ENCODE measurements around the gene GSTT2B. TPM values are rescaled to one million over a fixed set of nuclear protein-coding genes. Genes with fewer than 3 reads are reported as not detected.

GSTT2B gene
- total RNA-seq, 2 experiments from 2014 or later = not detected

DNA sequence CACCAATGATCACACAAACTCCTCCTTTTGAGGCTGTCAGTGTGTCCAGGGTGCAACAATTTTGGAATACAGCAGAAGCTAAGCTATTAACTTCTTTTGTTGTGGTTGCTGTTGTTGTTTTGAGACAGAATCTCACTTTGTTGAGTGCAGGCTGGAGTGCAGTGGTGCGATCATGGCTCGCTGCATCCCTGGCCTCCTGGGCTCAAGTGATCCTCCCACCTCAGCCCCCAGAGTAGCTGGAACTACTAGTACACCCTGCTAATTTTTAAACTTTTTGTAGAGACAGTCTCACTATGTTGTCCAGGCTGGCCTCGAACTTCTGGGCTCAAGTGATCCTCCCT lies 22.0 kb downstream of the GSTT2B start:
- no TSS peak for BruUV-seq (replicated peaks)
- H2AFZ ChIP-seq (ENCODE audit: low read length) = no peak overlapping the region
- H3K4me1 ChIP-seq (ENCODE audit: insufficient read depth, low read length, poor library complexity, severe bottlenecking) = no peaks in the 10 kb centered on the region
- no peaks in the 10 kb centered on the region for H3K9me2 ChIP-seq (ENCODE audit: insufficient read depth, low read length)
- ChIA-PET POLR2A (interaction anchor here (0.6 kb wide), 1 partner anchor 133 kb away, joined by 3 read pairs; no protein-coding TSS in a partner anchor), CTCF (ENCODE audit: unreplicated experiment) (no interaction called here)
- intact Hi-C loops (cut with micrococcal nuclease; ENCODE audit: unreplicated experiment) = no loop called here
- H3K79me2 ChIP-seq (ENCODE audit: insufficient read depth, low read depth, low read length) = no peaks in the 10 kb centered on the region
- no peaks in the 10 kb centered on the region for H4K20me1 ChIP-seq (ENCODE audit: insufficient read depth, low read length)
- H3K9me3 ChIP-seq (ENCODE audit: low read length) = no peaks in the 10 kb centered on the region
- H3K27ac ChIP-seq (ENCODE audit: low read depth, low read length, poor library complexity, severe bottlenecking) = no peak overlapping the region
- no peak for TF ChIP-seq CTCF (conservative IDR thresholded peaks at IDR 0.05; ENCODE audit: low read length)
- TF ChIP-seq EZH2phosphoT487 (IDR thresholded peaks at IDR 0.05; ENCODE audit: borderline replicate concordance, low read depth, low read length) = no peak
- no peaks in the 10 kb centered on the region for H3K36me3 ChIP-seq (ENCODE audit: insufficient read depth, low read length)
- no peak for DNase-seq (ENCODE audit: low spot score)
- H3K4me3 ChIP-seq (ENCODE audit: low read depth, low read length, poor library complexity, severe bottlenecking) = no peak overlapping the region
- H3K4me2 ChIP-seq (ENCODE audit: low read length) = no peak overlapping the region

- BruUV-seq (replicated peaks) = no TSS peak
- ChIA-PET POLR2A (interaction anchor here (0.6 kb wide), 1 partner anchor 133 kb away, joined by 3 read pairs; no protein-coding TSS in a partner anchor), CTCF (ENCODE audit: unreplicated experiment) (no interaction called here)
- no peak for DNase-seq (ENCODE audit: low spot score)
- Histone ChIP-seq H3K27ac (ENCODE audit: low read depth, low read length, poor library complexity, severe bottlenecking) (no peak overlapping the region), H3K36me3 (ENCODE audit: insufficient read depth, low read length) (no peaks in the 10 kb centered on the region), H3K4me3 (ENCODE audit: low read depth, low read length, poor library complexity, severe bottlenecking) (no peak overlapping the region), H2AFZ (ENCODE audit: low read length) (no peak overlapping the region), H3K9me2 (ENCODE audit: insufficient read depth, low read length) (no peaks in the 10 kb centered on the region), H4K20me1 (ENCODE audit: insufficient read depth, low read length) (no peaks in the 10 kb centered on the region), H3K4me2 (ENCODE audit: low read length) (no peak overlapping the region), H3K79me2 (ENCODE audit: insufficient read depth, low read depth, low read length) (no peaks in the 10 kb centered on the region), H3K9me3 (ENCODE audit: low read length) (no peaks in the 10 kb centered on the region), H3K4me1 (ENCODE audit: insufficient read depth, low read length, poor library complexity, severe bottlenecking) (no peaks in the 10 kb centered on the region)
- intact Hi-C loops (cut with micrococcal nuclease; ENCODE audit: unreplicated experiment) = no loop called here
- TF ChIP-seq EZH2phosphoT487 (IDR thresholded peaks at IDR 0.05; ENCODE audit: borderline replicate concordance, low read depth, low read length) (no peak), CTCF (conservative IDR thresholded peaks at IDR 0.05; ENCODE audit: low read length) (no peak)
These were observed 22.5 kb downstream of the GSTT2B start for GRCh38 chr22:23938328-23939016.

DNA sequence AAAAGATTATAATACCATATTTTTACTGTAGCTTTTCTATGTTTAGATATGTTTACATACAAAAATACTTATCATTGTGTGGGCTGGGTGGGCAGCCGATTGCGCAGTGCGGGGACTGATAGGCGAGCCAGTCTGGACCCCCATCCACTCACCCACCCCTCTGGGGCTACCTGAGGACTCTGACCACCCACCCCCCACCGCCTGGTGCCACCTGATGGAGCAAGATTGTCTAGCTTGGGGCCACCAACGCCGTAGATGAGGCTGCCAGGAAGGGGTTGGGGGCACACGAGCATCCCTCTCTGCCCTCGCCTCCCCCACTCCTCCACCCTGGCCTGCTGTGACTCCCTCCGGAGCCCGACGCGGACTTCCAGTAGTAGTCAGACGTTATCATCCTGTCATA lies 34.4 kb downstream of the GSTT2B start:
- ChIA-PET POLR2A (no interaction called here), CTCF (ENCODE audit: unreplicated experiment) (interaction anchor here (0.6 kb wide), 1 partner anchor 14 kb away, joined by 8 read pairs; no protein-coding TSS in a partner anchor)
- H4K20me1 ChIP-seq (ENCODE audit: insufficient read depth, low read length) = no peaks in the 10 kb centered on the region
- no peaks in the 10 kb centered on the region for H3K9me2 ChIP-seq (ENCODE audit: insufficient read depth, low read length)
- BruUV-seq (replicated peaks) = no TSS peak
- H3K4me1 ChIP-seq (ENCODE audit: insufficient read depth, low read length, poor library complexity, severe bottlenecking) = peaks cover 21% of the 10 kb centered on the region
- H3K36me3 ChIP-seq (ENCODE audit: insufficient read depth, low read length) = peaks cover 79% of the 10 kb centered on the region
- H3K27ac ChIP-seq (ENCODE audit: low read depth, low read length, poor library complexity, severe bottlenecking) = no peak overlapping the region
- no peak overlapping the region for H2AFZ ChIP-seq (ENCODE audit: low read length)
- H3K79me2 ChIP-seq (ENCODE audit: insufficient read depth, low read depth, low read length) = no peaks in the 10 kb centered on the region
- intact Hi-C loops (cut with micrococcal nuclease; ENCODE audit: unreplicated experiment) = no loop called here
- peaks cover 20% of the 10 kb centered on the region for H3K9me3 ChIP-seq (ENCODE audit: low read length)
- no peak overlapping the region for H3K4me2 ChIP-seq (ENCODE audit: low read length)
- no peak overlapping the region for H3K4me3 ChIP-seq (ENCODE audit: low read depth, low read length, poor library complexity, severe bottlenecking)
- no peak for TF ChIP-seq CTCF (conservative IDR thresholded peaks at IDR 0.05; ENCODE audit: low read length)
- no peak for TF ChIP-seq EZH2phosphoT487 (IDR thresholded peaks at IDR 0.05; ENCODE audit: borderline replicate concordance, low read depth, low read length)
- DNase-seq (ENCODE audit: low spot score) = no peak

All from OCI-LY7 (cell line).